ENCODE data around the gene CDH9.

CDH9 gene

GRCh38 chr5:27008604-27009539 lies 29.5 kb downstream of the CDH9 start:
- peaks cover 14% of the 10 kb centered on the region for H3K9me3 Mint-ChIP-seq (ENCODE audit: low read depth)
- H3K4me3 Mint-ChIP-seq, result no peak overlapping the region
- H3K27me3 Mint-ChIP-seq, result no peaks in the 10 kb centered on the region
- no peak overlapping the region for H3K27ac Mint-ChIP-seq
- H3K36me3 Mint-ChIP-seq, result no peaks in the 10 kb centered on the region
- H3K4me1 Mint-ChIP-seq (ENCODE audit: low read depth), result no peaks in the 10 kb centered on the region

- Mint-ChIP-seq H3K27me3 (no peaks in the 10 kb centered on the region), H3K27ac (no peak overlapping the region), H3K36me3 (no peaks in the 10 kb centered on the region), H3K9me3 (ENCODE audit: low read depth) (peaks cover 14% of the 10 kb centered on the region), H3K4me1 (ENCODE audit: low read depth) (no peaks in the 10 kb centered on the region), H3K4me3 (no peak overlapping the region)
Observed at GRCh38 chr5:27007121-27007520, 31.3 kb downstream of the CDH9 start.

- Mint-ChIP-seq H3K36me3 (no peaks in the 10 kb centered on the region), H3K27ac (no peak overlapping the region), H3K9me3 (ENCODE audit: low read depth) (peaks cover 28% of the 10 kb centered on the region), H3K4me3 (no peak overlapping the region), H3K4me1 (ENCODE audit: low read depth) (no peaks in the 10 kb centered on the region), H3K27me3 (no peaks in the 10 kb centered on the region)
Observed at GRCh38 chr5:26986985-26987384, 51.4 kb downstream of the CDH9 start.

GRCh38 chr5:26981750-26982149 lies 56.6 kb downstream of the CDH9 start:
- peaks cover 16% of the 10 kb centered on the region for H3K9me3 Mint-ChIP-seq (ENCODE audit: low read depth)
- no peak overlapping the region for H3K27ac Mint-ChIP-seq
- H3K36me3 Mint-ChIP-seq, result no peaks in the 10 kb centered on the region
- no peaks in the 10 kb centered on the region for H3K4me1 Mint-ChIP-seq (ENCODE audit: low read depth)
- no peaks in the 10 kb centered on the region for H3K27me3 Mint-ChIP-seq
- no peak overlapping the region for H3K4me3 Mint-ChIP-seq

- Mint-ChIP-seq H3K27me3 (no peaks in the 10 kb centered on the region), H3K4me1 (ENCODE audit: low read depth) (no peaks in the 10 kb centered on the region), H3K9me3 (ENCODE audit: low read depth) (peaks cover 4% of the 10 kb centered on the region), H3K36me3 (no peaks in the 10 kb centered on the region), H3K4me3 (no peak overlapping the region), H3K27ac (no peak overlapping the region)
Observed at GRCh38 chr5:26959290-26959689, 79.1 kb downstream of the CDH9 start.

GRCh38 chr5:26955161-26955560 lies 83.2 kb downstream of the CDH9 start:
- no peaks in the 10 kb centered on the region for H3K36me3 Mint-ChIP-seq
- no peak overlapping the region for H3K4me3 Mint-ChIP-seq
- no peak overlapping the region for H3K27ac Mint-ChIP-seq
- H3K9me3 Mint-ChIP-seq (ENCODE audit: low read depth), result peaks cover 9% of the 10 kb centered on the region
- no peaks in the 10 kb centered on the region for H3K4me1 Mint-ChIP-seq (ENCODE audit: low read depth)
- no peaks in the 10 kb centered on the region for H3K27me3 Mint-ChIP-seq

- no peaks in the 10 kb centered on the region for H3K4me1 Mint-ChIP-seq (ENCODE audit: low read depth)
- no peaks in the 10 kb centered on the region for H3K27me3 Mint-ChIP-seq
- no peak overlapping the region for H3K27ac Mint-ChIP-seq
- H3K36me3 Mint-ChIP-seq, result no peaks in the 10 kb centered on the region
- no peak overlapping the region for H3K4me3 Mint-ChIP-seq
- peaks cover 5% of the 10 kb centered on the region for H3K9me3 Mint-ChIP-seq (ENCODE audit: low read depth)
Observed at GRCh38 chr5:26948921-26949320, 89.5 kb downstream of the CDH9 start.

- no peaks in the 10 kb centered on the region for H3K27me3 Mint-ChIP-seq
- H3K4me3 Mint-ChIP-seq, result no peak overlapping the region
- H3K36me3 Mint-ChIP-seq, result no peaks in the 10 kb centered on the region
- H3K4me1 Mint-ChIP-seq (ENCODE audit: low read depth), result no peaks in the 10 kb centered on the region
- H3K27ac Mint-ChIP-seq, result no peak overlapping the region
- peaks cover 9% of the 10 kb centered on the region for H3K9me3 Mint-ChIP-seq (ENCODE audit: low read depth)
Observed at GRCh38 chr5:26945901-26946300, 92.5 kb downstream of the CDH9 start.

GRCh38 chr5:26942481-26942880 lies 95.9 kb downstream of the CDH9 start:
- Mint-ChIP-seq H3K9me3 (ENCODE audit: low read depth) (peaks cover 13% of the 10 kb centered on the region), H3K4me3 (no peak overlapping the region), H3K27me3 (no peaks in the 10 kb centered on the region), H3K4me1 (ENCODE audit: low read depth) (no peaks in the 10 kb centered on the region), H3K36me3 (no peaks in the 10 kb centered on the region), H3K27ac (no peak overlapping the region)

GRCh38 chr5:26940994-26941393 lies 97.4 kb downstream of the CDH9 start:
- Mint-ChIP-seq H3K27ac (no peak overlapping the region), H3K9me3 (ENCODE audit: low read depth) (peaks cover 13% of the 10 kb centered on the region), H3K4me3 (no peak overlapping the region), H3K4me1 (ENCODE audit: low read depth) (no peaks in the 10 kb centered on the region), H3K27me3 (no peaks in the 10 kb centered on the region), H3K36me3 (no peaks in the 10 kb centered on the region)

- H3K4me1 Mint-ChIP-seq (ENCODE audit: low read depth), result no peaks in the 10 kb centered on the region
- H3K9me3 Mint-ChIP-seq (ENCODE audit: low read depth), result peaks cover 9% of the 10 kb centered on the region
- H3K4me3 Mint-ChIP-seq, result no peak overlapping the region
Observed at GRCh38 chr5:26932238-26932637, 106.1 kb downstream of the CDH9 start.

GRCh38 chr5:26921439-26921838 lies 116.9 kb downstream of the CDH9 start:
- Mint-ChIP-seq H3K9me3 (ENCODE audit: low read depth) (peaks cover 12% of the 10 kb centered on the region), H3K27me3 (no peaks in the 10 kb centered on the region), H3K4me3 (no peak overlapping the region), H3K4me1 (ENCODE audit: low read depth) (no peaks in the 10 kb centered on the region), H3K27ac (no peak overlapping the region), H3K36me3 (no peaks in the 10 kb centered on the region)

More at GRCh38 chr5:26932238-26932637, 106.1 kb downstream of the CDH9 start:
- no peaks in the 10 kb centered on the region for H3K27me3 Mint-ChIP-seq
- no peaks in the 10 kb centered on the region for H3K36me3 Mint-ChIP-seq
- H3K27ac Mint-ChIP-seq, result no peak overlapping the region

GRCh38 chr5:26903469-26903868 lies 134.9 kb downstream of the CDH9 start:
- Mint-ChIP-seq H3K4me3 (no peak overlapping the region), H3K36me3 (no peaks in the 10 kb centered on the region), H3K27ac (no peak overlapping the region), H3K9me3 (ENCODE audit: low read depth) (peaks cover 3% of the 10 kb centered on the region), H3K4me1 (ENCODE audit: low read depth) (no peaks in the 10 kb centered on the region), H3K27me3 (no peaks in the 10 kb centered on the region)

GRCh38 chr5:26894719-26895263 lies 143.6 kb downstream of the CDH9 start:
- Mint-ChIP-seq H3K4me1 (ENCODE audit: low read depth) (no peaks in the 10 kb centered on the region), H3K27ac (no peak overlapping the region), H3K36me3 (no peaks in the 10 kb centered on the region), H3K9me3 (ENCODE audit: low read depth) (peaks cover 6% of the 10 kb centered on the region), H3K4me3 (no peak overlapping the region), H3K27me3 (no peaks in the 10 kb centered on the region)

GRCh38 chr5:26893078-26893477 lies 145.3 kb downstream of the CDH9 start:
- H3K4me1 Mint-ChIP-seq (ENCODE audit: low read depth), result no peaks in the 10 kb centered on the region
- H3K27me3 Mint-ChIP-seq, result no peaks in the 10 kb centered on the region
- no peak overlapping the region for H3K4me3 Mint-ChIP-seq
- no peaks in the 10 kb centered on the region for H3K36me3 Mint-ChIP-seq
- H3K9me3 Mint-ChIP-seq (ENCODE audit: low read depth), result peaks cover 6% of the 10 kb centered on the region
- H3K27ac Mint-ChIP-seq, result no peak overlapping the region

GRCh38 chr5:26889815-26890214 lies 148.6 kb downstream of the CDH9 start:
- no peak overlapping the region for H3K4me3 Mint-ChIP-seq
- no peaks in the 10 kb centered on the region for H3K27me3 Mint-ChIP-seq
- peaks cover 15% of the 10 kb centered on the region for H3K9me3 Mint-ChIP-seq (ENCODE audit: low read depth)
- H3K27ac Mint-ChIP-seq, result no peak overlapping the region
- no peaks in the 10 kb centered on the region for H3K4me1 Mint-ChIP-seq (ENCODE audit: low read depth)
- H3K36me3 Mint-ChIP-seq, result no peaks in the 10 kb centered on the region
